Prostate gland (tissue), 2 donors: ENCODE data around the gene KMT5B.

Experiments used
- POLR2A ChIP-seq: fragments of 450-650 bp; IDR thresholded peaks from one replicate; pipeline ENCODE4 v1.6.1; 2016; ENCODE audit warnings: antibody characterized with exemption, mild to moderate bottlenecking
- POLR2AphosphoS5 ChIP-seq: sonication (generic); formaldehyde crosslinking; IDR thresholded peaks from one replicate; pipeline ENCODE4 v1.6.1; 2017; ENCODE audit warnings: antibody characterized with exemption
- TF ChIP-seq, protein P1 (sequence below), 4 experiments: fragments of 200-600 bp in 2 of 4; fragments of 450-650 bp in 2 of 4; sonication (generic) in 2 of 4; IDR thresholded peaks; 1 replicate in 3 of 4; 2 replicates in 1 of 4; pipeline ENCODE4 v1.5.1; 2016 to 2019; ENCODE audit warnings: antibody characterized with exemption in 4 of 4, mild to moderate bottlenecking in 2 of 4, moderate library complexity in 2 of 4

DNA sequence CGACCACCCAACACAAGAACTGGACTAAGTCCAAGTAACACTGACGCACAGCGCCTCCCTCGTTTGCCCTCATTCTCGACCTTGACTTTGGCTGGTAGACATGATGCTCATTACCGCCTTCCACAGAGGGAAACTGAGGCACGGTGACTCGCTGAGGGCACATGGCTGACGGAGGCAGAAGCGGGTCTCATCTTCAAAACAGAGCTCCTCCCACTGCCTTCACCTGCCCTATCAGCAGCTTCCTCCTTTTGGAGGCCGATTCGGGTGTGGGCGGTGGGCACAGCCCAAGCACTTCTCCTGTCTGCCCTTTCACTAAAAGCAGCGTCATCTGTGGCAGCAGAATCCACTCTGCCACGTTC, 2.0 kb upstream of the KMT5B start:
- TF ChIP-seq, protein P1, sequence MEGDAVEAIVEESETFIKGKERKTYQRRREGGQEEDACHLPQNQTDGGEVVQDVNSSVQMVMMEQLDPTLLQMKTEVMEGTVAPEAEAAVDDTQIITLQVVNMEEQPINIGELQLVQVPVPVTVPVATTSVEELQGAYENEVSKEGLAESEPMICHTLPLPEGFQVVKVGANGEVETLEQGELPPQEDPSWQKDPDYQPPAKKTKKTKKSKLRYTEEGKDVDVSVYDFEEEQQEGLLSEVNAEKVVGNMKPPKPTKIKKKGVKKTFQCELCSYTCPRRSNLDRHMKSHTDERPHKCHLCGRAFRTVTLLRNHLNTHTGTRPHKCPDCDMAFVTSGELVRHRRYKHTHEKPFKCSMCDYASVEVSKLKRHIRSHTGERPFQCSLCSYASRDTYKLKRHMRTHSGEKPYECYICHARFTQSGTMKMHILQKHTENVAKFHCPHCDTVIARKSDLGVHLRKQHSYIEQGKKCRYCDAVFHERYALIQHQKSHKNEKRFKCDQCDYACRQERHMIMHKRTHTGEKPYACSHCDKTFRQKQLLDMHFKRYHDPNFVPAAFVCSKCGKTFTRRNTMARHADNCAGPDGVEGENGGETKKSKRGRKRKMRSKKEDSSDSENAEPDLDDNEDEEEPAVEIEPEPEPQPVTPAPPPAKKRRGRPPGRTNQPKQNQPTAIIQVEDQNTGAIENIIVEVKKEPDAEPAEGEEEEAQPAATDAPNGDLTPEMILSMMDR (IDR thresholded peaks at IDR 0.05) = no peak
- TF ChIP-seq POLR2A (no peak), POLR2AphosphoS5 (no peak)
